ENCODE data around the gene TNRC18.
"Not testable (repeated sequence)": the region's sequence is repeated elsewhere in the genome, so short reads cannot be mapped to it uniquely, and the experiment has no call there.

- not testable (repeated sequence) for TF ChIP-seq SP4 (IDR thresholded peaks at IDR 0.05; ENCODE audit: low read length); CHD2 (IDR thresholded peaks at IDR 0.05; ENCODE audit: low read length); EGR1 (IDR thresholded peaks at IDR 0.05; ENCODE audit: borderline replicate concordance, low read depth, low read length); RAD21 (IDR thresholded peaks at IDR 0.05 in 1 of 2, conservative IDR thresholded peaks at IDR 0.05 in 1 of 2; ENCODE audit: low read depth in 2 of 2, low read length in 2 of 2); CTCF (IDR thresholded peaks at IDR 0.05; ENCODE audit: control extremely low read depth in 1 of 3, insufficient read depth in 1 of 3, low read depth in 1 of 3, low read length in 3 of 3)
These were observed 48.0 kb upstream of the TNRC18 start for GRCh38 chr7:5471623-5472022.
